Hepatocyte (in vitro differentiated cells): ENCODE data around the gene WDR72.

Source experiments
- EZH2 ChIP-seq: fragments of 200-600 bp; sonication (generic); IDR thresholded peaks from 2 replicates; pipeline ENCODE4 v1.6.1; 2016; ENCODE audit warnings: antibody characterized with exemption, mild to moderate bottlenecking, borderline replicate concordance
- TF ChIP-seq, protein P1 (sequence below): fragments of 200-600 bp; sonication (generic); IDR thresholded peaks from 2 replicates; pipeline ENCODE4 v1.5.1; 2016; ENCODE audit warnings: antibody characterized with exemption, mild to moderate bottlenecking; ENCODE audit not compliant: poor library complexity

DNA sequence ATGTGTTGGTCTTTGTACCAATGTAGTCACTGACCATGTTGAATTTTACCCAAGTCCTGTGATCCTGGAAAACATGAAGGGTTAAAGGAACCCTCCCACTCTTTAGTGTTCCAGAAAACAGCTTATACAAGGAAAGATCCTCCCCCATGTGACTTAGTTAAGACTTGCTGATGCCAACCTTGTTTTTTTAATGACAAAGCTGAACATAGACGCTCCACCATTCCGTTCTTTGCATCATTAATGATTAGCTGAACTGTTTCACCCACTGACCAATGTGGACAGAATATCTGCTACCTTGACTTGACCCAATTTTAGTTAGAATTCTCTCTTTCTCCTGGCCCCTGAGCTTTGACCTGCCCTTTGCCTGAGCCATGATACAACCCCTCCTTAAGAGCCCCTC, 3.5 kb upstream of the WDR72 start:
- no peak for TF ChIP-seq EZH2
- TF ChIP-seq, protein P1, sequence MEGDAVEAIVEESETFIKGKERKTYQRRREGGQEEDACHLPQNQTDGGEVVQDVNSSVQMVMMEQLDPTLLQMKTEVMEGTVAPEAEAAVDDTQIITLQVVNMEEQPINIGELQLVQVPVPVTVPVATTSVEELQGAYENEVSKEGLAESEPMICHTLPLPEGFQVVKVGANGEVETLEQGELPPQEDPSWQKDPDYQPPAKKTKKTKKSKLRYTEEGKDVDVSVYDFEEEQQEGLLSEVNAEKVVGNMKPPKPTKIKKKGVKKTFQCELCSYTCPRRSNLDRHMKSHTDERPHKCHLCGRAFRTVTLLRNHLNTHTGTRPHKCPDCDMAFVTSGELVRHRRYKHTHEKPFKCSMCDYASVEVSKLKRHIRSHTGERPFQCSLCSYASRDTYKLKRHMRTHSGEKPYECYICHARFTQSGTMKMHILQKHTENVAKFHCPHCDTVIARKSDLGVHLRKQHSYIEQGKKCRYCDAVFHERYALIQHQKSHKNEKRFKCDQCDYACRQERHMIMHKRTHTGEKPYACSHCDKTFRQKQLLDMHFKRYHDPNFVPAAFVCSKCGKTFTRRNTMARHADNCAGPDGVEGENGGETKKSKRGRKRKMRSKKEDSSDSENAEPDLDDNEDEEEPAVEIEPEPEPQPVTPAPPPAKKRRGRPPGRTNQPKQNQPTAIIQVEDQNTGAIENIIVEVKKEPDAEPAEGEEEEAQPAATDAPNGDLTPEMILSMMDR: no peak
